Muscle of arm (tissue), 14 donors: ENCODE measurements around the gene TOR1AIP2. TPM values are rescaled to one million over a fixed set of nuclear protein-coding genes. Genes with fewer than 3 reads are reported as not detected.

Experiments used
- DNase-seq: peaks from one replicate; pipeline ENCODE4 v3.0.0-alpha.2; 2013
- long read RNA-seq, 11 donors: transcript quantifications; one replicate each; lab custom pipeline, GENCODE V29; 2026
- polyA plus RNA-seq, 12 donors: library from polyadenylated mRNA; unstranded; fragments of 120-200 nt; gene quantifications; one replicate each; pipeline ENCODE4 v1.2.1, GENCODE V29; 2013; ENCODE audit not compliant: insufficient read length in 12 of 12

The TOR1AIP2 gene
- 100 to 1,000 TPM in 1 of 12 donors, 10 to 100 TPM in 11; 26.3 to 115 (median 36.3) TPM for polyA plus RNA-seq
- long read RNA-seq, donor 1, full-length matches to known transcripts = 6 of 13 reads
- long read RNA-seq, donor 1, partial matches to known transcripts = 7 of 13 reads
- long read RNA-seq, donor 1, other reads (novel, unspliced or antisense) = 0 of 13 reads
- long read RNA-seq, donor 2, full-length matches to known transcripts = 3 of 3 reads
- long read RNA-seq, donor 2, partial matches to known transcripts = 0 of 3 reads
- long read RNA-seq, donor 2, other reads (novel, unspliced or antisense) = 0 of 3 reads
- long read RNA-seq, donor 3, full-length matches to known transcripts = 2 of 2 reads
- long read RNA-seq, donor 3, partial matches to known transcripts = 0 of 2 reads
- long read RNA-seq, donor 3, other reads (novel, unspliced or antisense) = 0 of 2 reads
- long read RNA-seq, donor 4, full-length matches to known transcripts = 3 of 3 reads
- long read RNA-seq, donor 4, partial matches to known transcripts = 0 of 3 reads
- long read RNA-seq, donor 4, other reads (novel, unspliced or antisense) = 0 of 3 reads
- long read RNA-seq, donor 5, full-length matches to known transcripts = 13 of 13 reads
- long read RNA-seq, donor 5, partial matches to known transcripts = 0 of 13 reads
- long read RNA-seq, donor 5, other reads (novel, unspliced or antisense) = 0 of 13 reads
- long read RNA-seq, donor 6, partial matches to known transcripts = 24 of 26 reads
- long read RNA-seq, donor 6, other reads (novel, unspliced or antisense) = 0 of 26 reads
- long read RNA-seq, donor 7, full-length matches to known transcripts = 9 of 9 reads
- long read RNA-seq, donor 7, partial matches to known transcripts = 0 of 9 reads
- long read RNA-seq, donor 7, other reads (novel, unspliced or antisense) = 0 of 9 reads
- long read RNA-seq, donor 8, full-length matches to known transcripts = 4 of 4 reads
- long read RNA-seq, donor 8, partial matches to known transcripts = 0 of 4 reads
- long read RNA-seq, donor 8, other reads (novel, unspliced or antisense) = 0 of 4 reads
- long read RNA-seq, donor 9, full-length matches to known transcripts = 1 of 1 reads
- long read RNA-seq, donor 9, partial matches to known transcripts = 0 of 1 reads
- long read RNA-seq, donor 9, other reads (novel, unspliced or antisense) = 0 of 1 reads
- long read RNA-seq, donor 10, full-length matches to known transcripts = 4 of 4 reads
- long read RNA-seq, donor 10, partial matches to known transcripts = 0 of 4 reads
- long read RNA-seq, donor 10, other reads (novel, unspliced or antisense) = 0 of 4 reads
- long read RNA-seq, donor 11, full-length matches to known transcripts = 7 of 7 reads
- long read RNA-seq, donor 11, partial matches to known transcripts = 0 of 7 reads
- long read RNA-seq, donor 11, other reads (novel, unspliced or antisense) = 0 of 7 reads

GRCh38 chr1:179877586-179878265 lies at the start of gene TOR1AIP2:
Gene TOR1AIP2 (minus strand): TSS chr1:179877803. CDS start chr1:179852665, 25,138 bp downstream.
- DNase-seq = peak; percentile 91

DNA sequence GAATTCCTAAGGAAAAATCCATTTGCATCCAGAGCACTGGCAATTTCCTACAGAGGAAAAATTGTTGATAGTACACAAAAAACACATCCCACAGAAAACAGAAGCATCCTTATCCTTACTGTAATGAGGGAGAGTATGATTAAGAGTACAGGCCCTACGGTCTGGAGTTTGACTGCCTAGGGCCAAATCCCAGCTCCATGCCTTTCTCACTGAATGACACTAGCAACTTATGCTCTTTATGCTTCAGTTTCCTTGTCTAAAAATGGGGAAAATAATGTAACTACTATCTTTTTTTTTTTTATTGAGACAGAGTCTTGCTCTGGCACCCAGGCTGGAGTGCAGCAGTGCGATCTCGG lies 49.2 kb upstream of the TOR1AIP2 start:
- no peak for DNase-seq

DNA sequence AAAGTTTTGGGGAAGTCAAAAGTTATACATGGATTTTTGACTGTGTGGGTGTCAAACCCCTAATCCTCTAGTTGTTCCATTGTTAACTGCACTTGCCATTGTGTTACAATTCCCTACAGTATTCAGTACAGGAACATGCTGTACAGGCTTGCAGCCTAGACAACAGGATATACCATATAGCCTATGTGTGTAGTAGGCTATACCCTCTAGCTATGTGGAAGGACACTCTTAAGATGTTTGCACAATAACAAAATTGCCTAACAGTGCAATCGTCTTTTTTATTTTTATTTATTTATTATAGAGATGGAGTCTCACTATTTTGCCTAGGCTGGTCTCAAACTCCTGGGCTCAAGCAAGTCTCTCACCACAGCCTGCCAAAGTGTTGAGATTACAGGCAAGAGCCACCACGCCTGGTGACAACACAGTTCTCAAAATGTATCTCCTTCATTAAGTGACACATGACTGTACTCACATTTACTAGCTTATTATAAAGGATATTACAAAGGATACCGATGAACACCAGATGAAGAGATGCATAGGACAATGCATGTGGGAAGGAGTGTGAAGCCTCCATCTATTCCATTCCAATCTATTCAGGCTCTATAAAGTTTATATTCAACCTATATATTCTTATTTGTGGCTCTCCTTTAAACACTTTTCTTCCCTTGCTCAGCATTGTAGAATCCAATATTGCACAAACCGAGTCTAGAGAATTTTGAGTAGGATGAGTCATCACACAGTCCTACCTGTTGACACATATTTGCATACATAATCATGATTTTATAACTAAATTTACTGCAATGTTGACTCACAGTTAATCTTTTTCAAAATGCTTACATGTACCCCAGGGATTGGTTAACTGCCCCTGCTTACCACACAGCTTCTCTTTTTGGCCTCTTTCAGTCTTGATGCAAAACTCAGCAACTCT lies 48.6 kb upstream of the TOR1AIP2 start:
- no peak for DNase-seq

DNA sequence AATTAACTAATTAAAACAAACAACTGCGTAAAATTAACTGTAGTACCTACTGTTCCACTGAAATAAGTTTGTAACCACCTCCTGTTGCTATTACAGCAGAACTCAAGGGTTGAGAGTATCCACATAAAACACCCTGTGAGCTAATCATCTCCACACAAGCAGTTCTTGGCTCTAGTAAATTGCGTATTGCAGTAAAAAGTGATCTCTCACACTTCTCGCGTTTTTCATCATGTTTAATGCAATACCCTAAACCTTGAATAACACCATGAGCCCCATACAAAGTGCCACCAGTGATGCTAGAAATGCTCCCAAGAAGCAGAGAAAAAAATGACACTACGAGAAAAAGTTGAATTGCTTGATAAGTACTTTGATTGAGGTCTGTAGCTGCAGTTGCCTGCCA lies 47.7 kb upstream of the TOR1AIP2 start:
- DNase-seq = no peak

DNA sequence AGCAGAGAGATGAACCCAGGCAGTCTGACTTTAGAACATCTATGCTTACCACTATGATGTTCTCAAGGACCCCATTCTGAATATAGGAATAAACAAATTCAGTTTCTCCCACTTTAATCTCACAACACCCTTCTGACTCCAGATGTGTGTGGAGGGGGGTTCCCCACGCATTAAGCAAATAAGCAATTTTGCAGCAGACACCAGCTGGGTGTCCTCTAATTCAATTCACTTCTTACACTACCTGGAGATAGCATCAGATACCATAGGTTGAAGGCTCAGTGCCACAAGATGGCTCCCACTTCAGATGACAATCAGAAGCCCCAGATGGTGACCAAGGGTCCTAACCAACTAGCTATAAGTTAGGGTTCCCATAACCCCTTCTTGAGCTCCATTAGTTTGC lies 46.7 kb upstream of the TOR1AIP2 start:
- no peak for DNase-seq

DNA sequence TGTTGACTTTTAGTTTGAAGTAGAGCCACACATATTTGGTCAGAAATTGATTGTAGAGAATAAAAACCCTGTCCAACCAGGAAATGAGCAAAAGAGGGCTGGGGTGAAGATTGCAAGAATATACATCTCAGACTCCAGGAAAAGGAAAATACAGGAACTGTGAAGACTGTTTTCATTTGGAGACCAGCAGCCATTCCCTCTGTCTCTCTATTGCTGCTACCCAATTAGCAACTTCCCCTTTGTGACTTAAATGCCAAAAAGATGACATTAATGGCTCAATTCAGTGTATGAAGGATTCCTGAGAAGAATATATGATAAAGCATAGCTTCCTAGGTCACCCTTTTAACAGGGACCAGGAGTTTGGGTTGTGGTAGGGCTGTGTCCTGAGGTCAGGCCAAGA lies 45.4 kb upstream of the TOR1AIP2 start:
- DNase-seq = no peak

GRCh38 chr1:179921981-179922872 lies 44.6 kb upstream of the TOR1AIP2 start:
- no peak for DNase-seq

GRCh38 chr1:179921472-179921871 lies 43.9 kb upstream of the TOR1AIP2 start:
- no peak for DNase-seq

DNA sequence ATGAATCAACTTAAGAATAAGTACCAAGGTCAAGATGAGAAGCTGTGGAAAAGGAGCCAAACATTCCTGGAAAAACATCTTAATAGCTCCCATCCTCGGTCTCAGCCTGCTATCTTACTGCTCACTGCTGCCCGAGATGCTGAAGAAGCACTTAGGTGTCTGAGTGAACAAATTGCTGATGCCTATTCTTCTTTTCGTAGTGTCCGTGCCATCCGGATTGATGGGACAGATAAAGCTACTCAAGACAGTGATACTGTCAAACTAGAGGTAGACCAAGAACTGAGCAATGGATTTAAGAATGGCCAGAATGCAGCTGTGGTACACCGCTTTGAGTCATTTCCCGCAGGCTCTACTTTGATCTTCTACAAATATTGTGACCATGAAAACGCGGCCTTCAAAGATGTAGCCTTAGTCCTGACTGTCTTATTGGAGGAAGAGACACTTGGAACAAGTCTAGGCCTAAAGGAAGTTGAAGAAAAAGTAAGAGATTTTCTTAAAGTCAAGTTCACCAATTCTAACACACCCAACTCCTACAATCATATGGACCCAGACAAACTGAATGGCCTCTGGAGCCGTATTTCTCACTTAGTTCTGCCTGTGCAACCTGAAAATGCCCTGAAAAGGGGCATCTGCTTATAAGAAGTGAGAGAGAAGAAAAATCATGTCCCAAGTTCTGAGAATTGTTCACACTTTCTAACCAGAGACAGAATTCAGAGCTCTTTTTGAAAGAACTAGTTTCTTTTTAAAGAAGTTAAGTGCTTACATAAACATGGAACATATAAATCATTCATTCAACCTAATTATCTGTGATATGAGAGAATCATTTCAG lies 40.2 kb upstream of the TOR1AIP2 start:
- DNase-seq = no peak

DNA sequence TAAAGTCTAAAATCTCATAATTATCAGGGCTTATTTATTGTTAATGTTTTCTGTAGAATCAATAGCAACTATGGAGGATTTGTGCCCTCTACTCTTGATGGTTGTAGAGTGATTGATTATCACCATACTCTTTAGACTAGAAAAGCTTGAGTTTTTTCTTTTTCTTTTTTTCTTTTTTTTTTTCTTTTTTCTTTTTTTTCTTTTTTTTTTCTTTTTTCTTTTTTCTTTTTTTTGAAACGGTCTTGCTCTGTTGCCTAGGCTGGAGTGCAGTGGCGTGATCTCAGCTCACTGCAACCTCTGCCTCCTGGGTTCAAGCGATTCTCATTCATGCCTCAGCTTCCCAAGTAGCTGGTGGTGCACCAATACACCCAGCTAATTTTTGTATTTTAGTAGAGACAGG lies 34.2 kb upstream of the TOR1AIP2 start:
- DNase-seq = no peak

DNA sequence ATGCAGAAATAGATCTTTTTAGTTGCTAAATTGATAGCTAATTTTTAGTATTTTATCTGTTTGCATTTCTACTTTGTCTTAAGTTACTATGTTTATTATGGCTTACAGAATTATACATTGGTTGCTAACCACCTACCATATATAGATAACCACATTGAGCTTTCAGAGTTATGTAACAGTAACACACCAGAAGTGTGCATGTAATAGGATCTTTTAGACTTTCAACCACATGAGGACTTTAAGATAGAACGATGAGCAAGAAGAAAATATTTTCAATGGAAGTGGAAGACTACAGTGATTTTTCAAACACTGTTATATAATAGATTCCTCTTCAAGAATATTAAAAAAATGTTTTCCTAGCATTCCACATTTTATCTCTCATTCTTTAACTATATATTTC lies 33.3 kb upstream of the TOR1AIP2 start:
- DNase-seq = no peak

DNA sequence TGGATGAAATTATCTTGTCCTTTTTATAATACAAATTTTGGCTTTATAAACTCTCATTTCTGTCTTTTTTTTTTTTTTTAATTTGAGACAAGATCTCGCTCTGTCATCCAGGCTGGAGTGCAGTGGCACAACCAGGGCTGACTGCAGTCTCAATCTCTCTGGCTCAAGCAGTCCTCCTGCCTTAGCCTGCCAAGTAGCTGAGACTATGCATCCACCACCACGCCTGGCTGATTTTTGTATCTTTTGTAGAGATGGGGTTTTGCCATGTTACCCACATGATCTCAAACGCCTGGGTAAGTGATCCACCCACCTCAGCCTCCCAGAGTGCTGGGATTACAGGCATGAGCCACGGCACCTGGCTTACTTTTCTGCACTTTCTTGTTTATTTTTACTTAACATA lies 12.0 kb upstream of the TOR1AIP2 start:
- no peak for DNase-seq

GRCh38 chr1:179888071-179888470 lies 10.5 kb upstream of the TOR1AIP2 start:
- DNase-seq = no peak

GRCh38 chr1:179883745-179884138 lies 6.1 kb upstream of the TOR1AIP2 start:
- DNase-seq = no peak

DNA sequence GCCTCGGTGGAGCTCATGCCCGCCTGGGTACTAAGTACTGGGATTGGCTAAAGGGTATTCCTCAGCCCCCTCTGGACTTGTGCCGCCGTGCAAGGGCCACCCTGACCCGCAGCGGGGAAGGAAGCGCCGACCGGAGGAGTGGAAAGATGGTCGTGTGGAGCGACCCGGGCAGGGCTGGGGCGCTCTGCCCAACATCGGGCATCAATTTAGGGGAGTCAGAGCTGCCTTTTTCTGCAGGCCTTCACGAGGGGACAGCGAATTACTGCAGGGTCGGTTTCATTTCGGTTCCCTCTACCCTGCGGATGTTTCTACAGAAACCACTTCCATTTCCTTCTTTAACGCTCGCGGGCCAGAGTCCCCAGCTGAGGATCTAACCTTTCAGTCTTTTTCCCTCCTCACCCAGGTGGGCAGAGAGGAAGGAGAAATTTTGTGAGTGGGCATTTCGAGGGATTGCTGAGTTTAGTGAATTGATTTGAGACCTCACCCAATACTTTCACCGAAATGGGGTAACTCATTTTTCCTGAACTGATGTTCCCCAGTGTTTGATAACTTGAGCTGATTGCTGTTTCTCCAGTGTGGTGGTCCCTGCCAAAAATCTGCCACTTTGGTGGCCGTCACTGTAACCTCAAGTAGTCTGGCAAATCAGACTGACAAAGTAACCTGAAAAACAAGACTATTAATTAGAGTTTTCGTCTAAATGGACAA lies 5.6 kb upstream of the TOR1AIP2 start:
- no peak for DNase-seq

DNA sequence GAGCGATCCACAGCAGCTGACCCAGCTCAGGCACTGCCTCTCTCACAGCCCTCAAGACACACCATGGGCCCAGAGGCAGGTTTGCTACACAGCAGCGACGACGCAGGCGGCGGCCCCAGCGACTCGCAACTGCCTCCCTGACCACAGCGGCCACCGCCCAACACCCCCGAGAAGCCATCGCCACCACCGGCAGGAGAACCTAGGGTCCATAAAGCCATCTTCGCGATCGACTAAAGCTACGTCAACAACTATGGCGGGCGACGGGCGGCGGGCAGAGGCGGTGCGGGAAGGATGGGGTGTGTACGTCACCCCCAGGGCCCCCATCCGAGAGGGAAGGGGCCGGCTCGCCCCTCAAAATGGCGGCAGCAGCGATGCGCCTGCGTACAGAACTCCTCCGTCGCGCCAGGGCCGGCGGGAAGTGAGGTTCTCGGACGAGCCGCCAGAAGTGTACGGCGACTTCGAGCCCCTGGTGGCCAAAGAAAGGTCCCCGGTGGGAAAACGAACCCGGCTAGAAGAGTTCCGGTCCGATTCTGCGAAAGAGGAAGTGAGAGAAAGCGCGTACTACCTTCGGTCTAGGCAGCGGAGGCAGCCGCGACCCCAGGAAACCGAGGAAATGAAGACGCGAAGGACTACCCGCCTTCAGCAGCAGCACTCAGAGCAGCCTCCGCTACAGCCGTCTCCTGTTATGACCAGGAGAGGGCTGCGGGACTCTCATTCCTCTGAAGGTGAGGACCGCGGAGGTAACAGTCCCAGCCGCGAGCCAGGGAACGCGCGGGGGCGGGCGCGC lies 4.8 kb upstream of the TOR1AIP2 start, which contains the start of gene TOR1AIP1:
Gene TOR1AIP1 (plus strand): TSS at position 33 of the 787 bp plus-strand sequence. CDS start 218 bp downstream, at position 251.
- DNase-seq = peak; percentile 97
